ENCODE measurements around the gene JAG1. TPM values are rescaled to one million over a fixed set of nuclear protein-coding genes. Genes with fewer than 3 reads are reported as not detected.

The JAG1 gene
- total and polyA plus RNA-seq, 9 of the 15 experiments (the other 6 are each of a cell fraction or from before 2014, with no cell fraction given), result 0.04 to 0.40 (median 0.07) TPM

DNA sequence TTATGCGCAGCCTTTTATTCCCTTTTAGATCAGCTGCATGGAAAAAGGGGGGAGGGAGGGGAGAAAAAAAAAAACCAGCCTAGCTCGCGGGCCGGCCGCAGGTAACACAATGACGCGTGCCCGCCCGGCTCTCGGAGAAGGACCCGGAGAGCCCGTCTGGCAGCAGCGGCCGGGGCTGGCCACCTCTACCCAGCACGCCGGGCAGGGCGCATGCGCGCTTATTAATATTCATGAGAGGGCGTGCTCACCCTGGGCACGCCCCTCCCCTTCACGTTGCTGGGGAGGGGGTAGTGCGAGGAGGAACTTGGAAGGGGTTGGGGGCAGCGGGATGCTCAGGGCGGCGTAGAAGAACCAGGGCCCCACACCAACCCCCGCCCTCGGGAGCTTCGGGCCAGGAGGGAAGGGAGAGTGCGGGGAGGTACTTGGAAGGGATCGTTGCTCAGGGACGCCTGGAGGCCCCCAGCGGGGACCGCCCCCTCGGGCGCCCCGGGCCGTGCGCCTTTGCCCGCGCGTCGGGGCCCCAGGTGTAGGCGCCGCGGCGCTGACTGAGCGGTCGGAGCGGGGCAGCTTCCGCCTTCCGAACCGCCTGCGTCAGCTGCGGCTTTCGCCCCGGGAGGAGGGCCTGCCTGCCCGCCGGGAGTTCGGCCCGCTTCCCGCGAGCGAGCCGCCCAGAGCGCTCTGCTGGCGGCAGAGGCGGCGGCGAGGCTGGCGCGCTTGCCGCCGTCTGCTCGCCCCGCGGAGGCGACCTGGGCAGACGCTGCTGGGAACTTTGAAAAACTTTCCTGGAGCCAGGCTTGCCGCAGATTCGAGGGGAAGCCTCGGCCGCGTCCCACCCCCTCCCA is at the start of gene JAG1 (continued):
- TF ChIP-seq ZBTB7A (IDR thresholded peaks at IDR 0.05; ENCODE audit: borderline replicate concordance, control insufficient read depth, low read depth, low read length), result peak; percentile 65; the same call in 1 of the 2 replicates
- TF ChIP-seq SETDB1 (IDR thresholded peaks at IDR 0.05; ENCODE audit: low read length), result no peak
- no peak for TF ChIP-seq POLR3G (IDR thresholded peaks at IDR 0.05; ENCODE audit: extremely low read depth, insufficient read length, insufficient replicate concordance)
- TF ChIP-seq, protein P1, sequence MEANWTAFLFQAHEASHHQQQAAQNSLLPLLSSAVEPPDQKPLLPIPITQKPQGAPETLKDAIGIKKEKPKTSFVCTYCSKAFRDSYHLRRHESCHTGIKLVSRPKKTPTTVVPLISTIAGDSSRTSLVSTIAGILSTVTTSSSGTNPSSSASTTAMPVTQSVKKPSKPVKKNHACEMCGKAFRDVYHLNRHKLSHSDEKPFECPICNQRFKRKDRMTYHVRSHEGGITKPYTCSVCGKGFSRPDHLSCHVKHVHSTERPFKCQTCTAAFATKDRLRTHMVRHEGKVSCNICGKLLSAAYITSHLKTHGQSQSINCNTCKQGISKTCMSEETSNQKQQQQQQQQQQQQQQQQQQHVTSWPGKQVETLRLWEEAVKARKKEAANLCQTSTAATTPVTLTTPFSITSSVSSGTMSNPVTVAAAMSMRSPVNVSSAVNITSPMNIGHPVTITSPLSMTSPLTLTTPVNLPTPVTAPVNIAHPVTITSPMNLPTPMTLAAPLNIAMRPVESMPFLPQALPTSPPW (CRISPR knock-in tag; IDR thresholded peaks at IDR 0.05), result peak; percentile 59
- peak; percentile 50; the same call in 1 of the 2 replicates for TF ChIP-seq POLR2G (IDR thresholded peaks at IDR 0.05; ENCODE audit: low read depth, low read length)
- TF ChIP-seq BACH1 (tag; IDR thresholded peaks at IDR 0.05), result no peak
- no peak for TF ChIP-seq ZNF77 (CRISPR knock-in tag; IDR thresholded peaks at IDR 0.05)
- no peak for TF ChIP-seq CREB1 (IDR thresholded peaks at IDR 0.05)
- no peak for TF ChIP-seq CREB1 (CRISPR knock-in tag; IDR thresholded peaks at IDR 0.05)
- no peak for TF ChIP-seq MTF1 (CRISPR knock-in tag; IDR thresholded peaks at IDR 0.05; ENCODE audit: borderline replicate concordance)
- TF ChIP-seq MAFG (tag; conservative IDR thresholded peaks at IDR 0.05), result no peak
- TF ChIP-seq EHMT2 (IDR thresholded peaks at IDR 0.05), result no peak
- no peak for TF ChIP-seq KHSRP (IDR thresholded peaks at IDR 0.05)
- no peak for TF ChIP-seq PTRF (tag; IDR thresholded peaks at IDR 0.05)
- no peak for TF ChIP-seq HNRNPUL1 (IDR thresholded peaks at IDR 0.05; ENCODE audit: low read length)
- no peak for TF ChIP-seq TRIM28 (IDR thresholded peaks at IDR 0.05)
- no peak for TF ChIP-seq MXD1 (CRISPR knock-in tag; IDR thresholded peaks at IDR 0.05; ENCODE audit: borderline replicate concordance, poor library complexity, severe bottlenecking)
- TF ChIP-seq ETS2 (tag; IDR thresholded peaks at IDR 0.05; ENCODE audit: borderline replicate concordance, poor library complexity, severe bottlenecking), result no peak
- no peak for TF ChIP-seq FOSL1 (tag; conservative IDR thresholded peaks at IDR 0.05)
- no peak for TF ChIP-seq SLC30A9 (CRISPR knock-in tag; IDR thresholded peaks at IDR 0.05)
- TF ChIP-seq NFATC3 (IDR thresholded peaks at IDR 0.05), result no peak
- TF ChIP-seq TRIM24 (IDR thresholded peaks at IDR 0.05), result no peak
- TF ChIP-seq CXXC5 (CRISPR knock-in tag; IDR thresholded peaks at IDR 0.05), result peak; percentile 35; the same call in 1 of the 2 replicates
- TF ChIP-seq ZNF583 (CRISPR knock-in tag; IDR thresholded peaks at IDR 0.05), result no peak
- TF ChIP-seq DACH1 (IDR thresholded peaks at IDR 0.05; ENCODE audit: partially characterized antibody), result no peak
- TF ChIP-seq CAMTA2 (CRISPR knock-in tag; conservative IDR thresholded peaks at IDR 0.05), result no peak
- TF ChIP-seq KAT8 (IDR thresholded peaks at IDR 0.05; ENCODE audit: low read depth), result no peak
- TF ChIP-seq MCM7 (IDR thresholded peaks at IDR 0.05), result no peak
- no peak for TF ChIP-seq THAP7 (CRISPR knock-in tag; IDR thresholded peaks at IDR 0.05)

Data from K562 (cell line).